GM19240 (cell line): Measurements from ENCODE around the gene ZNF646.

Source experiments
- DNase-seq: peaks from one replicate; pipeline ENCODE4 v3.0.0; 2011; ENCODE audit warnings: low spot score; ENCODE audit not compliant: insufficient read length

Gene ZNF646

DNA sequence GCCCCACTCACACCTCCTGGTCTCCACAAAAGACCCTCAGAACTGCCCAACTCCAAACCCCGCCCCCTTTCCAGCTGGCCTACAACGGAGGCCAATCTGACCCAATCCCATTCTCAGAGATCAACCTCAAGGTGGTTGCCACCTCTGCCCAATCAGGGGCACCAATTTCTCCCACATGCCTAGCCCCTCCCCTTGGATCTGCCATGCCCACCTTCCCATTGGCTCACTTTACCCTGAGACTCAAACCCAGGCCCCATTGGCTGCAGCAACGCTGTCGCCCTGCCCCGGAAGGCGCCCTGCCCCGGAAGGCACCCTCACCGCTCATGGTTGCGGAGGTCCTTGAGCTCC, 10.8 kb upstream of the ZNF646 start:
- no peak for DNase-seq

DNA sequence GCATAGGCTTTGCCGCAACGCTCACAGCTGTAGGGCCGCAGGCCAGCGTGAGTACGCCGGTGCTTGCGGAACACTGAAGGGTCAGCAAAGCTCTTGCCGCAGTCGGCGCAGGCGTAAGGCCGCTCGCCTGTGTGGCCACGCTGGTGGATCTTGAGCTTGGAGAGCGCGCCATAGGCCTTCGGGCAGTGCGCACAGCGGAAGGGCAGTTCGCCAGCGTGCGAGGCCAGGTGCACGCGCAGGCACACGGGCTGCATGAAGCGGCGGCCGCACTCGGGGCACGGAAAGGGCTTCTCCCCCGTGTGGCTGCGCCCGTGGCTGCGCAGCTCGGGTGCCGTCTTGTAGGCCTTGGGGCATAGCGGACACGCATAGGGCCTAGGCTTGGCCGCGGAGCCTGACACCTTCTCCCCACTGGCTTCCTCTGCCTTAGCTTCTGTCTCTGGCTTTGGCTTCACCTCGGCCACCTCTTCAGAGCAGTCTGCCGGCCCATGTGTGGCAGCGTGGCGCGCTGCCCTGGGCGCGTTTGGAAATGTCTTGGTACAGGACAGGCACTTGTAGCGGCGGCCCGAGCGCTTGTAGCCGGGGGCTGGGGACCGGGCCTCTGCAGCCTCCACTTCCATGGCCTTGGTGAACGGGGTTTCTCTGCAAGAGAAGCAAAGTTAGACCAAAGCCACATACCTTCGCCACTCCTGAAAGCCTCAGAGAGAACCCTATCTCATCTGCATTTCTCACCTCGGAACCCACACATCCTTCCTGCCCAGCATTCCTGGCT, 10.2 kb upstream of the ZNF646 start:
- no peak for DNase-seq

GRCh38 chr16:31064882-31065461, 9.2 kb upstream of the ZNF646 start:
- no peak for DNase-seq

GRCh38 chr16:31067342-31067741, 6.9 kb upstream of the ZNF646 start:
- DNase-seq: no peak

DNA sequence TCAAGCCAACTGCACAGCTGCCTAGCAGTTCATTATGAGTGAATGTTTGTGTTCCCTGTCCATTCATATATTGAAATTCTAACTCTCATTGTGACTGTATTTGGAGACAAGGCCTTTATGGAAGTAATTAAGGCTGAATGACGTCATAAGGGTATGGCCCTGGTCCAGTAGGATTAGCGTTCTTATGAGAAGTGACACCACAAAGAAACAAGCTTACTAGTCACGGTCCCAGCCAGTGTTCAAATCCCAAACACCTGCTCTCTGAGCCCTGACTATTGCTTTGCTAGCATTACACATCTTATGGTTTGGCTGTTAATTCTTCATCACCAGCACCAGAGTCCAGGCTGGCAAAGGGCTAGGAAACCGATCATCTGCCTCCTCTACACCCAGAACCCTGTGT, 2.4 kb upstream of the ZNF646 start:
- no peak for DNase-seq

- no peak for DNase-seq
Observed at GRCh38 chr16:31072540-31073141, 1.6 kb upstream of the ZNF646 start.

- peak; percentile 80 for DNase-seq
Observed at GRCh38 chr16:31073142-31073969, 866 bp upstream of the ZNF646 start.

- no peak for DNase-seq
Observed at GRCh38 chr16:31074814-31075183, 577 bp downstream of the ZNF646 start.

DNA sequence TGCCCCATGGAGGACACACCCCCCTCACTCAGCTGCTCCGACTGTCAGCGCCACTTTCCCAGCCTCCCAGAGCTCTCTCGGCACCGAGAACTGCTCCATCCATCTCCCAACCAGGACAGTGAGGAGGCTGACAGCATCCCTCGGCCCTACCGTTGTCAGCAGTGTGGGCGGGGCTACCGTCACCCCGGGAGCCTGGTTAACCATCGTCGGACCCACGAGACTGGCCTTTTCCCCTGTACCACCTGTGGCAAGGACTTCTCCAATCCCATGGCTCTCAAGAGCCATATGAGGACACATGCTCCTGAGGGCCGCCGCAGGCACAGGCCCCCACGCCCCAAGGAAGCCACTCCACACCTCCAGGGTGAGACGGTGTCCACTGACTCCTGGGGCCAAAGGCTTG, 2.1 kb downstream of the ZNF646 start:
- no peak for DNase-seq

DNA sequence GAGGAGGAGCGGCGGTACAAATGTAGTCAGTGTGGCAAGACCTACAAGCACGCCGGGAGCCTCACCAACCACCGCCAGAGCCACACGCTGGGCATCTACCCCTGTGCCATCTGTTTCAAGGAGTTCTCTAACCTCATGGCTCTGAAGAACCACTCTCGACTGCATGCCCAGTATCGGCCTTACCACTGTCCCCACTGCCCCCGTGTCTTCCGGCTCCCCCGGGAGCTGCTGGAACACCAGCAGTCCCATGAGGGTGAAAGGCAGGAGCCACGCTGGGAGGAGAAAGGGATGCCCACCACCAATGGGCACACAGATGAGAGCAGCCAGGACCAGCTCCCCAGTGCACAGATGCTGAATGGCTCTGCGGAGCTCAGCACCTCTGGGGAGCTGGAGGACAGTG, 2.8 kb downstream of the ZNF646 start:
- DNase-seq: no peak

DNA sequence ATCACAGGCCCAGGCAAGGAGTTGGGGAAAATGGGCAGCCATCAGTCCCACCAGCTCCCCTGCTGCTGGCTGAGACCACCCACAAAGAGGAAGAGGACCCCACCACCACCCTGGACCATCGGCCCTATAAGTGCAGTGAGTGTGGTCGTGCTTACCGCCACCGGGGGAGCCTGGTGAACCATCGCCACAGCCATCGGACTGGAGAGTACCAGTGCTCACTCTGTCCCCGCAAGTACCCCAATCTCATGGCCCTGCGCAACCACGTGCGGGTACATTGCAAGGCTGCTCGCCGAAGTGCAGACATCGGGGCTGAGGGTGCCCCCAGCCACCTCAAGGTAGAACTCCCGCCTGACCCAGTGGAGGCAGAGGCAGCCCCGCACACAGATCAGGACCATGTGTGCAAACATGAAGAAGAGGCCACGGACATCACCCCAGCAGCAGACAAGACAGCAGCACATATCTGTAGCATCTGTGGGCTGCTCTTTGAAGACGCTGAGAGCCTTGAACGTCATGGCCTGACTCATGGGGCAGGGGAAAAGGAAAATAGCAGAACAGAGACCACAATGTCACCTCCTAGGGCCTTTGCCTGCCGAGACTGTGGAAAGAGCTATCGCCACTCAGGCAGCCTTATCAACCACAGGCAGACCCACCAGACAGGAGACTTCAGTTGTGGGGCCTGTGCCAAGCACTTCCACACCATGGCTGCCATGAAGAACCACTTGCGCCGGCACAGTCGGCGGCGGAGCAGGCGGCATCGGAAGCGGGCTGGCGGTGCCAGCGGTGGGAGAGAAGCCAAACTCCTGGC, 3.6 kb downstream of the ZNF646 start:
- no peak for DNase-seq

GRCh38 chr16:31078597-31079341, 4.5 kb downstream of the ZNF646 start:
- no peak for DNase-seq

DNA sequence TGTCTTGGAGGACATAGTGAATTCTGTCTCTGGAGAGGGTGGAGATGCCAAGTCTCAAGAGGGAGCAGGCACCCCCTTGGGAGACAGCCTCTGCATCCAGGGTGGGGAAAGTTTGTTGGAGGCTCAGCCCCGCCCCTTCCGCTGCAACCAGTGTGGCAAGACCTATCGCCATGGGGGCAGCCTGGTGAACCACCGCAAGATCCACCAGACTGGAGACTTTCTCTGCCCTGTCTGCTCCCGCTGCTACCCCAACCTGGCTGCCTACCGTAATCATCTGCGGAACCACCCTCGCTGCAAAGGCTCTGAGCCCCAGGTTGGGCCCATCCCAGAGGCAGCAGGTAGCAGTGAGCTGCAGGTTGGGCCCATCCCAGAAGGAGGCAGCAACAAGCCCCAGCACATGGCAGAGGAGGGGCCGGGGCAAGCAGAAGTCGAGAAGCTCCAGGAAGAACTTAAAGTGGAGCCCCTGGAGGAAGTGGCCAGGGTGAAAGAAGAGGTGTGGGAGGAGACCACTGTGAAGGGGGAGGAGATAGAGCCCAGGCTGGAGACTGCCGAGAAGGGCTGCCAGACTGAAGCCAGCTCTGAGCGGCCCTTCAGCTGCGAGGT, 5.2 kb downstream of the ZNF646 start:
- no peak for DNase-seq

GRCh38 chr16:31080035-31080629, 5.9 kb downstream of the ZNF646 start:
- DNase-seq: no peak

- no peak for DNase-seq
Observed at GRCh38 chr16:31080756-31081419, 6.7 kb downstream of the ZNF646 start.

DNA sequence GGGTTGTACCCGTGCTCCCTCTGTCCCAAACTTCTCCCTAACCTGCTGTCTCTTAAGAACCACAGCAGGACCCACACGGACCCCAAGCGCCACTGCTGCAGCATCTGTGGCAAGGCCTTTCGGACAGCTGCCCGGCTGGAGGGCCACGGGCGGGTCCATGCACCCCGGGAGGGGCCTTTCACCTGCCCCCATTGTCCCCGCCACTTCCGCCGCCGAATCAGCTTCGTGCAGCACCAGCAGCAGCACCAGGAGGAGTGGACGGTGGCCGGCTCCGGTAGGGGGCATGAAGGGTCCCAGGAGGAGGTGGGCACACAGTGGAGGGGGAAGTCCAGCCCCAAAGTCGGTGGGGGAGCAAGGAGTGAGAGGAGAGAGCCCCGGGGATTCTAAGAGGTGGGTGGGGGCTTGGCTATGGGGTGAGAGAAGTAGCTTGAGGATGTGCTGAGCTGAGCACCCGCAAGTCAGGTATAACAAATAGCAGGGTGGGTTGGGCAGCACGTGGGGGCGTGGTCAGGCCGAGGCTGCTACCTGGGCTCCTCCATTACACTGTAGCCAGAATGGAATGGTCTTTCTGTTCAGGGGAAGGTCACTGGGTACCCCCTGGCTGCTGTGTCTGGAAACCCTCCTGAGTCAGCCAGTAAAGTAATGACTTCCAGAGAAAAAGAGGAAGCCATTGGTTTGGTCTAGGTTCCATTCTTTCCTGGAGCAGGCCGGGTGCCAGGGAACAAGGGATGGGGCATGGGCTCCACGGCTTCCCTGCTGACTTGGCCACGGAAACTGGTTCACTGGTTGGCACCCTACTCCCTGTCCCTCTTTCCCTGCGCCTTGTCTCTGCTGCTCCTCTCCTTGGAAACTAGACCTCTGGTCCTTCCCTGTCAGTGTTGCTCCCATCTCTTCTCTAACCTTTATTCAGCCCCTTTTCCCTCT, 7.5 kb downstream of the ZNF646 start:
- no peak for DNase-seq

- no peak for DNase-seq
Observed at GRCh38 chr16:31082368-31083045, 8.3 kb downstream of the ZNF646 start.

- DNase-seq: no peak
Observed at GRCh38 chr16:31083081-31083480, 8.9 kb downstream of the ZNF646 start.
